Measurements from ENCODE around the gene ADPRS. TPM values are rescaled to one million over a fixed set of nuclear protein-coding genes. Genes with fewer than 3 reads are reported as not detected.
A peak's percentile ranks its signal among the peaks of the same experiment; 100 is the strongest.

The ADPRS gene
- 10 to 100 TPM; 16.0 to 32.2 (median 19.2) TPM for polyA plus RNA-seq (ENCODE audit: low read depth in 6 of 6)

- H3K27me3 Mint-ChIP-seq: peaks cover 0 to 18% (median 0%) of the 10 kb centered on the region in 3 donors
- H3K36me3 Mint-ChIP-seq: no peaks in the 10 kb centered on the region
- DNase-seq: peak; percentile 87
- H3K4me1 Mint-ChIP-seq: peaks cover 12 to 27% (median 15%) of the 10 kb centered on the region in 3 donors
- H3K9me3 Mint-ChIP-seq: no peaks in the 10 kb centered on the region
- ATAC-seq (ENCODE audit: low read depth in 2 of 2): peak; percentile 88 to 90
- peak within 1 kb of the TSS; percentile 91 to 99 (median 94) for H3K27ac Mint-ChIP-seq
- H3K4me3 Mint-ChIP-seq: peak within 1 kb of the TSS; percentile 83 to 98 (median 94)
These were observed at the start of gene ADPRS for GRCh38 chr1:36088577-36089392. TSS of gene ADPRS (plus strand) at chr1:36088892. CDS start at chr1:36088905, 13 bp downstream.

DNA sequence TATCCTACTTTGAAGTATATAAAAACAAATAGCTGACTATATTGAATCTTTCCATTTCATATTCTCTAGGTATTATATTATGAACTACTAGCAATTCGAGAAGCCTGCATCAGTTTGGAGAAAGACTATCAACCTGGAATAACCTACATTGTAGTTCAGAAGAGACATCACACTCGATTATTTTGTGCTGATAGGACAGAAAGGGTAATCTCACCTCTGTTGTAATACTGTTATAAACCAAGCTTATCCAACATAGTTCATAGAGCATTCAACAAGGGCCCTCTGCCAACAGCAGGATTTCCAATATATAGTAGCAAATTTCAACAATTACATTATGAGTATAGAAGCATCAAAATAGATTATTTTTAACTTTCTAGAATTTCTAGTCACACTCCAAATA lies 48.5 kb upstream of the ADPRS start:
- no peaks in the 10 kb centered on the region for H3K4me1 Mint-ChIP-seq
- H3K27me3 Mint-ChIP-seq: no peaks in the 10 kb centered on the region

GRCh38 chr1:36051821-36052220 lies 36.9 kb upstream of the ADPRS start:
- no peaks in the 10 kb centered on the region for H3K4me1 Mint-ChIP-seq
- ATAC-seq (ENCODE audit: low read depth in 2 of 2) (no peak), DNase-seq (no peak)
- H3K9me3 Mint-ChIP-seq: peaks cover 0 to 13% (median 7%) of the 10 kb centered on the region in 7 donors
- H3K27me3 Mint-ChIP-seq: no peaks in the 10 kb centered on the region
- H3K36me3 Mint-ChIP-seq: peaks cover 20% of the 10 kb centered on the region in 2 donors
- no peak overlapping the region for H3K27ac Mint-ChIP-seq
- no peak overlapping the region for H3K4me3 Mint-ChIP-seq

More for the DNA sequence above, 48.5 kb upstream of the ADPRS start:
- ATAC-seq (ENCODE audit: low read depth in 2 of 2) (no peak), DNase-seq (no peak)
- Mint-ChIP-seq H3K27ac (no peak overlapping the region), H3K9me3 (no peaks in the 10 kb centered on the region), H3K36me3 (peaks cover 0 to 16% of the 10 kb centered on the region in 2 donors), H3K4me3 (no peak overlapping the region)

DNA sequence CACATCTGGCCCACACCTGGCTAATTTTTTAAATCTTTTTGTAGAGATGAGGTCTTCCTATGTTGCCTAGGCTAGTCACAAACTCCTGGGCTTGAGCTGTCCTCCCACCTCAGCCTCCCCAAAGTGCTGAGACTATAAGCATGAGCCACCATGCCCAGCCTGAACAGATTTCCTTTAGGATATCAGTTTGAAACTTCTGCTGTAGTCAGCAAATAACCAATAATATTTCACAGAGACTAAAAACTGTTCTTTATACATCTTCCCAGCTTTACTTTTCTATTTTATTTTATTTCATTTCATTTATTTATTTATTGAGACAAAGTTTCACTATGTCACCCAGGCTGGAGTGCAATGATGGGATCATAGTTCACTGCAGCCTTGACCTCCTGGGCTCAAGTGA lies 34.7 kb upstream of the ADPRS start:
- H3K27ac Mint-ChIP-seq: no peak overlapping the region
- DNase-seq: no peak
- H3K4me3 Mint-ChIP-seq: no peak overlapping the region

GRCh38 chr1:36055706-36056105 lies 33.0 kb upstream of the ADPRS start:
- H3K4me1 Mint-ChIP-seq: no peaks in the 10 kb centered on the region
- no peak for DNase-seq
- no peaks in the 10 kb centered on the region for H3K27me3 Mint-ChIP-seq
- no peak for ATAC-seq (ENCODE audit: low read depth in 2 of 2)
- H3K36me3 Mint-ChIP-seq: peaks cover 0 to 14% of the 10 kb centered on the region in 2 donors
- H3K4me3 Mint-ChIP-seq: no peak overlapping the region
- no peak overlapping the region for H3K27ac Mint-ChIP-seq
- no peaks in the 10 kb centered on the region for H3K9me3 Mint-ChIP-seq

More for the DNA sequence above, 34.7 kb upstream of the ADPRS start:
- peaks cover 0 to 14% of the 10 kb centered on the region in 2 donors for H3K36me3 Mint-ChIP-seq
- no peaks in the 10 kb centered on the region for H3K9me3 Mint-ChIP-seq
- ATAC-seq (ENCODE audit: low read depth in 2 of 2): no peak
- H3K4me1 Mint-ChIP-seq: no peaks in the 10 kb centered on the region
- no peaks in the 10 kb centered on the region for H3K27me3 Mint-ChIP-seq

DNA sequence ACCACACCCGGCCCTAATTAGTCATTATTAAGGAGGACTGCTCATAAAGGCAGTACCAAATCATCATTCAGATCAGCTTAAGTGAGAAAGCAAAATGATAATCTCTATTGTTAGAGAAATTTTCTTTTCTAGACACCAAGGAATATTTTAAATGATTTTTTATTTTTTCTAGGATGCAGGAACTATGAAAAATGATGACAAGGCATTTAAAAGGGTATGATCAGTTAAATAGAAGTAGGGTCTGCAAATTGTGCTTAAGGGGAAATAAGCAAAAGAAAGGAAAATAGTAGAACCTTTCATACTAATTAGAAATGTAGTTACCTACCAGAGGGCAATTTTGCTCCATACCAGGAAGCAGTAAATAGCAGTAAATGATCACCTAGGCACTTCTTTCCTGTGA lies 26.4 kb upstream of the ADPRS start:
- H3K27ac Mint-ChIP-seq: no peak overlapping the region
- no peak overlapping the region for H3K4me3 Mint-ChIP-seq
- H3K4me1 Mint-ChIP-seq: no peaks in the 10 kb centered on the region
- no peak for DNase-seq
- no peaks in the 10 kb centered on the region for H3K27me3 Mint-ChIP-seq
- no peaks in the 10 kb centered on the region for H3K9me3 Mint-ChIP-seq
- ATAC-seq (ENCODE audit: low read depth in 2 of 2): no peak
- no peaks in the 10 kb centered on the region for H3K36me3 Mint-ChIP-seq

DNA sequence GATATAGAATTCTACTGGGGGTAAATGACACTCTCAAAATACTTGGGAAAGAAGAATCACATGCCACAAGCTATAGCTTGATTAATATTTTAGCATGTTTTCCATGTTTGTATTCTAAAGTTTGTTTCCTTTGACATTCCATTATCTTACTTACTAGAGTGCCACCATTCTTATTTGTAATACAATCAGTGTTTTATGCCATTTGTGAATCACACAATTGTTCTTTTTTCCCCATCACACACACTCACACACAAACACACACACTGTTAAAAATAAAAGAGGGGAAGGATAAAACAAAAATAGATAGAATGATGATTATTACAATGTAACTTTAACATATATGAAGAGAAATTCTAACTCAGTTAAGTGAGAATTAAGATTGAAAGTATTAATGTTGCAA lies 20.8 kb upstream of the ADPRS start:
- H3K36me3 Mint-ChIP-seq: no peaks in the 10 kb centered on the region
- DNase-seq (no peak), ATAC-seq (ENCODE audit: low read depth in 2 of 2) (no peak)
- H3K4me1 Mint-ChIP-seq: no peaks in the 10 kb centered on the region
- H3K27me3 Mint-ChIP-seq: no peaks in the 10 kb centered on the region
- no peaks in the 10 kb centered on the region for H3K9me3 Mint-ChIP-seq
- no peak overlapping the region for H3K4me3 Mint-ChIP-seq
- no peak overlapping the region for H3K27ac Mint-ChIP-seq

- Mint-ChIP-seq H3K27me3 (no peaks in the 10 kb centered on the region), H3K9me3 (no peaks in the 10 kb centered on the region), H3K27ac (peak overlapping the region in 1 of 6 donors; percentile 13), H3K36me3 (no peaks in the 10 kb centered on the region), H3K4me3 (no peak overlapping the region), H3K4me1 (no peaks in the 10 kb centered on the region)
- DNase-seq: no peak
- no peak for ATAC-seq (ENCODE audit: low read depth in 2 of 2)
These were observed 19.8 kb upstream of the ADPRS start for GRCh38 chr1:36068866-36069265.

DNA sequence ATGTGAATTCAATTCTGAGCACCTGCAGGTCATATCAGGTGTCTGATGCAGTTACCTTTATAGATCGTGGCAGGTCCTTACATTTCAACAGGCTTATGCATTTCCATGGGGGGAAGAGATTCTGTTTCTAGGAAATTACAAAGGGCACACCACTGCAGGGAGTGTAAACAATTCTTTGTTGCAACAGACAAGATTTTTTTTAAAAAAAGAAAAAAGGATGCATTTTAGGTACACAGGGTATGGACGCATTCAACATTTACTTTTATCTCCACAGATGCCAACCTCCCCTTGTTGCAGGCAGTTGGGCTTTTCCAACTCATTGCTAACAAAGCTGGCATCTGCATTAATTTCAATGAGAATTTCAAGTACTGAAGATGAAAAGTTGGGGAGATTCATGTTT lies 18.3 kb upstream of the ADPRS start:
- Mint-ChIP-seq H3K4me1 (no peaks in the 10 kb centered on the region), H3K27me3 (no peaks in the 10 kb centered on the region)
- DNase-seq: no peak

GRCh38 chr1:36076979-36077573 lies 11.6 kb upstream of the ADPRS start:
- DNase-seq (no peak), ATAC-seq (ENCODE audit: low read depth in 2 of 2) (no peak)
- no peaks in the 10 kb centered on the region for H3K36me3 Mint-ChIP-seq
- H3K4me3 Mint-ChIP-seq: no peak overlapping the region
- H3K9me3 Mint-ChIP-seq: no peaks in the 10 kb centered on the region
- H3K27ac Mint-ChIP-seq: no peak overlapping the region
- H3K27me3 Mint-ChIP-seq: peaks cover 4 to 12% (median 11%) of the 10 kb centered on the region in 3 donors
- H3K4me1 Mint-ChIP-seq: no peaks in the 10 kb centered on the region

More for the DNA sequence above, 18.3 kb upstream of the ADPRS start:
- no peaks in the 10 kb centered on the region for H3K9me3 Mint-ChIP-seq
- no peaks in the 10 kb centered on the region for H3K36me3 Mint-ChIP-seq
- H3K27ac Mint-ChIP-seq: no peak overlapping the region
- H3K4me3 Mint-ChIP-seq: no peak overlapping the region
- ATAC-seq (ENCODE audit: low read depth in 2 of 2): no peak

GRCh38 chr1:36080236-36080635 lies 8.5 kb upstream of the ADPRS start:
- Mint-ChIP-seq H3K4me1 (no peaks in the 10 kb centered on the region), H3K27me3 (peaks cover 11 to 30% (median 19%) of the 10 kb centered on the region in 3 donors), H3K27ac (no peak overlapping the region), H3K36me3 (no peaks in the 10 kb centered on the region), H3K9me3 (no peaks in the 10 kb centered on the region), H3K4me3 (no peak overlapping the region)
- ATAC-seq (ENCODE audit: low read depth in 2 of 2) (no peak), DNase-seq (no peak)

DNA sequence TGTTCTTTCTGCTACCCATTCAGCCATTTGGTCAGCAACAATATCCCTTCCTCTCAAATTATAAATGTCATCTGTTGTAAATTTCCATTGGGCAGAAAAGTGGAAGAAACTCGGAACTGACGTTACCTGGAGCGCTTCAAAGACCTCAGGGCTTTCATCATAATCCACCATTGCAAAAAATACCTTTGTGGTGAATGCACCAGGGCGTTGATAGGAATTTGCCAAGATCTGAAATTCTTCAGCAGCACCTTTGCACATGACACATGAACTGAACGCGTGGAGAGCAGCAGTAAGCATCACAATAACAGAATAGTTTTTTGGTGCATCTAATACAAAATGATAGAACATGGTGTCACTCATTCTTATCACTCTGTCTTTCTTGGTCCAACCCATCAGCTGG lies 7.9 kb upstream of the ADPRS start:
- H3K36me3 Mint-ChIP-seq: no peaks in the 10 kb centered on the region
- DNase-seq (no peak), ATAC-seq (ENCODE audit: low read depth in 2 of 2) (no peak)
- no peaks in the 10 kb centered on the region for H3K4me1 Mint-ChIP-seq
- no peak overlapping the region for H3K4me3 Mint-ChIP-seq
- peaks cover 11 to 30% (median 19%) of the 10 kb centered on the region in 3 donors for H3K27me3 Mint-ChIP-seq
- H3K27ac Mint-ChIP-seq: peak overlapping the region in 2 of 6 donors; percentile 18 to 56
- H3K9me3 Mint-ChIP-seq: no peaks in the 10 kb centered on the region

- no peak overlapping the region for H3K4me3 Mint-ChIP-seq
- peaks cover 11 to 33% (median 19%) of the 10 kb centered on the region in 3 donors for H3K27me3 Mint-ChIP-seq
- ATAC-seq (ENCODE audit: low read depth in 2 of 2): no peak
- no peak overlapping the region for H3K27ac Mint-ChIP-seq
- peaks cover 0 to 2% (median 1%) of the 10 kb centered on the region in 3 donors for H3K4me1 Mint-ChIP-seq
- DNase-seq: no peak
- no peaks in the 10 kb centered on the region for H3K36me3 Mint-ChIP-seq
- no peaks in the 10 kb centered on the region for H3K9me3 Mint-ChIP-seq
These were observed 6.7 kb upstream of the ADPRS start for GRCh38 chr1:36081926-36082485.

GRCh38 chr1:36083219-36083618 lies 5.5 kb upstream of the ADPRS start:
- peaks cover 11 to 36% (median 19%) of the 10 kb centered on the region in 3 donors for H3K27me3 Mint-ChIP-seq
- H3K4me1 Mint-ChIP-seq: peaks cover 0 to 3% (median 3%) of the 10 kb centered on the region in 3 donors
- DNase-seq: no peak
- H3K9me3 Mint-ChIP-seq: no peaks in the 10 kb centered on the region
- H3K4me3 Mint-ChIP-seq: peak overlapping the region in 2 of 8 donors; percentile 45 to 70
- ATAC-seq (ENCODE audit: low read depth in 2 of 2): no peak
- no peak overlapping the region for H3K27ac Mint-ChIP-seq
- no peaks in the 10 kb centered on the region for H3K36me3 Mint-ChIP-seq
